ENCODE results near the gene ADAM11. TPM values are rescaled to one million over a fixed set of nuclear protein-coding genes. Genes with fewer than 3 reads are reported as not detected.

Gene ADAM11
- total and polyA plus RNA-seq, 9 of the 15 experiments (the other 6 are each of a cell fraction or from before 2014, with no cell fraction given) = 0.01 to 0.31 (median 0.14) TPM; not detected in 2

- TF ChIP-seq AFF1 (IDR thresholded peaks at IDR 0.05; ENCODE audit: low read depth in 1 of 2, partially characterized antibody in 2 of 2) (no peak), TRIM24 (IDR thresholded peaks at IDR 0.05) (no peak), CTCFL (IDR thresholded peaks at IDR 0.05; ENCODE audit: borderline replicate concordance, insufficient read depth, low read depth, low read length, poor library complexity, severe bottlenecking) (no peak), CREM (IDR thresholded peaks at IDR 0.05; ENCODE audit: low read depth) (no peak), ZC3H4 (CRISPR knock-in tag; IDR thresholded peaks at IDR 0.05; ENCODE audit: borderline replicate concordance) (no peak), HCFC1 (IDR thresholded peaks at IDR 0.05; ENCODE audit: low read depth, low read length) (no peak), PHF21A (IDR thresholded peaks at IDR 0.05; ENCODE audit: borderline replicate concordance, low read depth) (no peak), ZNF280A (IDR thresholded peaks at IDR 0.05; ENCODE audit: low read depth, partially characterized antibody) (no peak), ZFX (CRISPR knock-in tag; IDR thresholded peaks at IDR 0.05) (0 out of 2 replicates have a peak, but pooled peaks have one; percentile 33), VEZF1 (CRISPR knock-in tag; IDR thresholded peaks at IDR 0.05) (peak; percentile 8; the same call in 1 of the 2 replicates), SMARCB1 (IDR thresholded peaks at IDR 0.05; ENCODE audit: insufficient read length, low read depth) (no peak), HDGF (IDR thresholded peaks at IDR 0.05) (no peak), CAMTA2 (CRISPR knock-in tag; conservative IDR thresholded peaks at IDR 0.05) (no peak), SMARCA5 (IDR thresholded peaks at IDR 0.05) (no peak), ZBTB34 (CRISPR knock-in tag; IDR thresholded peaks at IDR 0.05) (no peak), ZNF77 (CRISPR knock-in tag; IDR thresholded peaks at IDR 0.05) (no peak), GATAD2A (IDR thresholded peaks at IDR 0.05) (no peak)
These were observed 17.2 kb downstream of the ADAM11 start (continued) for GRCh38 chr17:44775838-44776621.
